ENCODE data around the gene CPZ. TPM values are rescaled to one million over a fixed set of nuclear protein-coding genes. Genes with fewer than 3 reads are reported as not detected.

CPZ gene
- total RNA-seq, 1 experiment from 2014 or later, result 1.1 TPM

DNA sequence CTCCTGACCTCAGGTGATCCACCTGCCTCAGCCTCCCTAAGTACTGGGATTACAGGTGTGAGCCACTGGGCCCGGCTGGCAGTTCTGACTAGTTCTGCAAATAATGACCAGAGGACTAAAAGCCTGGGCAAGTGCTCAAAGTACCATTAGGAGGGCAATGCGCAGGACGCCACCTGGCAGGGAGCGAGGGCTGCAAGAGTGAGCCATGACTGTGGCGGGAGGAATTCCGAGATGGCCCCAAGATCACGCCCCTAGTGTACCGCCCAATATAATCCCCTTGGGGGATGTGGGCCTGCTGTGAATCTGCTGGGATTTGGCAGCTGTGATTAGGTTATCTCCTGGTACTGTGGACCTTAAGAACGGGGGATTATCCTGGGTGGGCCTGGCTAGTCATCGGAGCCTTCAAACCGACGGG lies 38.6 kb upstream of the CPZ start:
- Histone ChIP-seq H3K27me3 (no peaks in the 10 kb centered on the region), H3K36me3 (no peaks in the 10 kb centered on the region), H3K4me3 (no peak overlapping the region), H3K9me3 (no peaks in the 10 kb centered on the region)
- DNase-seq, result no peak

GRCh38 chr4:8554555-8555100 lies 37.9 kb upstream of the CPZ start:
- no peaks in the 10 kb centered on the region for H3K27me3 ChIP-seq
- H3K9me3 ChIP-seq, result no peaks in the 10 kb centered on the region
- DNase-seq, result no peak
- H3K4me3 ChIP-seq, result no peak overlapping the region
- H3K36me3 ChIP-seq, result no peaks in the 10 kb centered on the region

DNA sequence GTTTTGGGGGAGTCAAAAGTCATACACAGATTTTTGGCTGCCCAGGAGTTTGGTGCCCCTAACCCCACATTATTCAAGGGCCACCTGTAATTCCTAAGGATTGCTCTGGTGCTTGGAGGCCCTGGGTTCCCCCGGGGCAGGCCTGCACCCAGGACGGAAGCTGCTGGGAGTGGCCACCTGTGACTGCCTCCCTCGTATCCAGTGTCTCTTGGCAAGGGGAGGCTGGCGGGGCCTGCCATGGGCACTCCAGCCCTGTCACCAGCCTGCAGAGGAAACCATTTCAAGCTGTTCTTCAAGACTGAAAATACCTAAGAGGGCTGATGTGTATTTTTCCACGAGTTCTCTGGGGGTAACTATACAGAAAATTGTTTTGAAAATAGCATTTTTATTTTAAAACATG lies 36.8 kb upstream of the CPZ start:
- H3K9me3 ChIP-seq, result no peaks in the 10 kb centered on the region
- no peak for DNase-seq

DNA sequence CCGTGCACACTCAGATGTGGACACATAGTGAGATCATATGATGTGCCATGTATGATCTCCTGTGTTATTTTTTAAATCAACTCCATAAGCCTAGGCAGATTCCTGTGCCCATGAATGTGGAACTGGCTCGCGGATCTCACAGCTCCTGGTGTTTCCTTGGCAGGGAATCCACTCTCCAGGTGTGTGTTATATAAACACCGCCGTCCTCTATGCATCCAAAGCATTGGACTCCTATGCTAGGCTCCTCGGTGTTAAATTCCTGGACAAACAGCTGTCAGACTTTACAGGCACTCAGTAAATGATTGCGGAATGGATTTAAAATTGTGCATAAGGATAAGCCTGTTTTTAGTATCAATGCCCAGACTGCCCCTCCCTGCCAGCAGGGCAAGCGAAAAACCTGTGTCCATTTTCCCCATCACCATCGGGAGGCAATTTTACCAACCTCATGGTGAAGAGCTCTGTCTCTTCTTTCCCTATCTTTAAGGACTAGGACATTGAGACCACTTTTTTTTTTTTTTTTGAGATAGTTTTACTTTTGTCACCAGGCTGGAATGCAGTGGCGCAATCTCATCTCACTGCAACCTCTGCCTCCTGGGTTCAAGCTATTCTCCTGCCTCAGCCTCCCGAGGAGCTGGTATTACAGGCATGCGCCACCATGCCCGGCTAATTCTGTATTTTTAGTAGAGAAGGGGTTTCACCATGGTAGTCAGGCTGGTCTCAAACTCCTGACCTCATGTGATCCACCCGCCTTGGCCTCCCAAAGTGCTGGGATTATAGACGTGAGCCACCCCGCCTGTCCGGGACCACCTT lies 36.0 kb upstream of the CPZ start:
- Histone ChIP-seq H3K36me3 (no peaks in the 10 kb centered on the region), H3K4me3 (no peak overlapping the region)
- DNase-seq, result no peak

More for the DNA sequence above, 36.8 kb upstream of the CPZ start:
- Histone ChIP-seq H3K36me3 (no peaks in the 10 kb centered on the region), H3K27me3 (no peaks in the 10 kb centered on the region), H3K4me3 (no peak overlapping the region)

GRCh38 chr4:8557151-8558076 lies 35.2 kb upstream of the CPZ start:
- Histone ChIP-seq H3K4me3 (no peak overlapping the region), H3K9me3 (no peaks in the 10 kb centered on the region), H3K36me3 (no peaks in the 10 kb centered on the region), H3K27me3 (no peaks in the 10 kb centered on the region)
- no peak for DNase-seq

More for the DNA sequence above, 36.0 kb upstream of the CPZ start:
- Histone ChIP-seq H3K9me3 (no peaks in the 10 kb centered on the region), H3K27me3 (no peaks in the 10 kb centered on the region)

GRCh38 chr4:8558080-8558960 lies 34.2 kb upstream of the CPZ start:
- peak; percentile 91 for DNase-seq
- Histone ChIP-seq H3K4me3 (no peak overlapping the region), H3K9me3 (no peaks in the 10 kb centered on the region), H3K36me3 (no peaks in the 10 kb centered on the region), H3K27me3 (no peaks in the 10 kb centered on the region)

GRCh38 chr4:8559011-8559410 lies 33.6 kb upstream of the CPZ start:
- DNase-seq, result no peak
- H3K36me3 ChIP-seq, result no peaks in the 10 kb centered on the region
- no peak overlapping the region for H3K4me3 ChIP-seq
- H3K27me3 ChIP-seq, result no peaks in the 10 kb centered on the region
- no peaks in the 10 kb centered on the region for H3K9me3 ChIP-seq

GRCh38 chr4:8559524-8560264 lies 32.9 kb upstream of the CPZ start:
- Histone ChIP-seq H3K4me3 (no peak overlapping the region), H3K27me3 (no peaks in the 10 kb centered on the region), H3K9me3 (no peaks in the 10 kb centered on the region), H3K36me3 (no peaks in the 10 kb centered on the region)
- no peak for DNase-seq

DNA sequence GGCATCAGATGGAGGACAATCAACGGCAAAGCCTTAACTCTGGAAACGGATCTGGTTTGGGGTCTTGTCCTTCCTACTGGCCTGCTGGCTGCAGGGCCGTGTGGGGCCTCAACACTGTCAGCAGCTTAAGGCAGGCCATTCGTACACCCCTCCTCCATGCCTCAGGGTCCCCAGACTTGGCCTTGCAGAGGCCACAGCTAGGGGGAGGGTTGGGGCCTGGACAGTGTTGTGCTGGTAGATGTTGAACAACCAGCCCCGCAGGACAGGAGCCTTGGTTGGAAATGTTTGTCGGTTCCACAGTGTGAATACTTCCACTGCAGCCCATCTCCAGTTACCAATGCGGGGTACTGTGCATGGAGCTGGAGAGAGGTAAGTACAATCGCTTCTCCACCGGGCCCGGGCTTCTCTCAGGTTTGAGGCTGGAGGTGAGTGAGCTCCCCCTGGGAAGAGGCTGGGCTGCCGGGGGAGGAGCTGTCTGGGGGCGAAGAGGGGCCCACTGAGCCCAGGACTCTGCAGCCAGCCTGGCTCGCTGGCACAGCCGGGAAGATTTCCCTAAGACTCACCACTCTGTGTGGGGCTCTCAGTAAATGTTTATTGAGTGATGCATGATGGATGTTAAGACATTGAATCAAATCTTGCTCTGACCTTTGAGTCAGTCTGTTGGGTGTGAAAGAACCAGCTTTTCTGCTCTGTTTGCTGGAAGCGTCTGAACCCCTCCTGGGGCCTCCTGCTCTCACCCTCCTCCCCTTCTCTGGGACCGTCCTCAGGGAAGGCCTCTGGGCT lies 32.1 kb upstream of the CPZ start:
- H3K27me3 ChIP-seq, result no peaks in the 10 kb centered on the region

GRCh38 chr4:8564595-8564994 lies 28.0 kb upstream of the CPZ start:
- no peaks in the 10 kb centered on the region for H3K27me3 ChIP-seq
- no peaks in the 10 kb centered on the region for H3K36me3 ChIP-seq
- no peaks in the 10 kb centered on the region for H3K9me3 ChIP-seq
- no peak overlapping the region for H3K4me3 ChIP-seq
- DNase-seq, result no peak

More for the DNA sequence above, 32.1 kb upstream of the CPZ start:
- DNase-seq, result peak; percentile 25
- H3K9me3 ChIP-seq, result no peaks in the 10 kb centered on the region
- H3K36me3 ChIP-seq, result no peaks in the 10 kb centered on the region
- H3K4me3 ChIP-seq, result no peak overlapping the region

GRCh38 chr4:8568068-8568668 lies 24.4 kb upstream of the CPZ start:
- no peak for DNase-seq
- Histone ChIP-seq H3K9me3 (no peaks in the 10 kb centered on the region), H3K4me3 (no peak overlapping the region), H3K27me3 (no peaks in the 10 kb centered on the region), H3K36me3 (no peaks in the 10 kb centered on the region)

GRCh38 chr4:8570201-8570600 lies 22.4 kb upstream of the CPZ start:
- no peak for DNase-seq
- H3K4me3 ChIP-seq, result no peak overlapping the region
- no peaks in the 10 kb centered on the region for H3K9me3 ChIP-seq
- no peaks in the 10 kb centered on the region for H3K36me3 ChIP-seq
- no peaks in the 10 kb centered on the region for H3K27me3 ChIP-seq

DNA sequence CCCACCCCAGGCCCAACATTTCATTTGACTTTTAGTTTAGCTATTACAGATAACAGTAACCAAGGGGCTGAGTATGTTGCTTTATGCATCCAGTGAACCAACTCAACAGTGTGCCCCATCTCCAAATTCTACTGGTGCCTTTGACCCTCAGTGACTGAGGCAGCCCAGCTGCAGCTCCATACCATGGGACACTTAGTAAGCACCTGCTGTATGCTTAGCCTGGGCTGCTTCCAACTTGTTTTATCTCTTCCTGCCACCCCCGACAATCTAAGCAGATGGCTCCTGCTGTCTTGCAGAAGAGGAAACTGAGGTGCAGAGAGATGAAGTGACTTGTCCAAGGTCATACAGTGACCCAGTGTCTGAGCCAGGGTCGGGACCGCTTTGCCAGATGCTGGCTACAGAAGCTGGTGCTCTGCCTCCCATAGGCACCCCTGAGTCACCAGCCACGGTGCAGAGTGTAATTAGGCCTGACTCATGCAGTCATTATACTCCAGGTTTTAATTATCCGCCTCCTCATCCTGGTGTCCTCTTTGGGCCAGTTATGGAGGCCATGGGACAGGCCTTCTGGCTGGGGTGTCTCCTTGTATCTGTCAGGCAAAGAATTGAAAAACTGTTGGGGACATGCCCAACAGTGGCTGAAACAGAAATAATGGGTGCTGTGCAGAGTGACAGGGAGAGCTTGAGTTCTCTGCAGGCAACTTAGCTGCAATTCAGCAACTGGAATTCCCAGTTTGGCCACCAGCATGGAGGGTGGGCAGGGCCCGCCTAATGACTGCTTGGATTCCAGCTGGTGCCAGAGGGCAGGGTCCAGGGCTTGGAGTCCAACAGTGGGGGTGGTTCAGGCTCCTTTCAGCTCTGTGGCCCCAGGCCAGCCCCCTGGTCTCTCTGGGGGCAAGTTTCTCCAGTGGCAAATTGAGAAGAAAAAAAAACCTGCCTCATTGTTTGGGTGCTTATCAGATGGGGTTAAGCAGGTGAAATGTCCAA lies 20.6 kb upstream of the CPZ start:
- no peak overlapping the region for H3K4me3 ChIP-seq
- no peaks in the 10 kb centered on the region for H3K9me3 ChIP-seq
- no peaks in the 10 kb centered on the region for H3K36me3 ChIP-seq
- H3K27me3 ChIP-seq, result no peaks in the 10 kb centered on the region
- DNase-seq, result no peak

DNA sequence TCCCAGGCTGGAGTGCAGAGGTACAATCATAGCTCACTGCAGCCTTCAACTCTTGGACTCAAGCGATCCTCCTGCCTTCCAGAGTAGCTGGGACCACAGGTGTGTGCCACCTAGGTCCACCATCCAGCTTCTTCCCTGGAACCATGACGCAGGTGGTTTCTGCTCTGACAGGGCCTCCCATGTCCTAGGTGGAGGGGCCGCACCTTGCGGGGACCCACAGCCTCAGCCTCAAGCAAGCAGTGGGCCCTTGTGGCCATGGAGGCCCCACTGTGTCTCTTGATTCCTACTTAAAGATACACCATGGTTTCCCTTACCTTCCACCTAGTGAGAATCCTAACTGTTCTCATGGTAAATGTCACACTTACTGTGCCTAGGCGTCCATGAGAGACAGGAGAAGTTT lies 19.3 kb upstream of the CPZ start:
- Histone ChIP-seq H3K36me3 (no peaks in the 10 kb centered on the region), H3K9me3 (no peaks in the 10 kb centered on the region), H3K4me3 (no peak overlapping the region), H3K27me3 (no peaks in the 10 kb centered on the region)
- no peak for DNase-seq
